Cardiac fibroblast (primary cell): ENCODE data around the gene STK40.
A peak's percentile ranks its signal among the peaks of the same experiment; 100 is the strongest.

Experiments used
- DNase-seq, 2 donors: peaks; one replicate each; pipeline versions ENCODE4 v3.0.0 to v3.0.0-alpha.2; 2010; ENCODE audit warnings: low read depth in 2 of 2
- H3K4me3 ChIP-seq, 2 donors: replicated peaks in 1 of 2; 1 replicate in 1 of 2; 2 replicates in 1 of 2; pipeline ENCODE4 v1.5.1; 2011; ENCODE audit warnings: low read depth in 2 of 2, low read length in 2 of 2, mild to moderate bottlenecking in 2 of 2, moderate library complexity in 1 of 2
- TF ChIP-seq, protein P1 (sequence below): IDR thresholded peaks from one replicate; pipeline ENCODE4 v1.5.1; 2011; ENCODE audit warnings: low read depth, mild to moderate bottlenecking, low read length, inconsistent platforms

STK40 gene

GRCh38 chr1:36380782-36381181 lies 4.9 kb downstream of the STK40 start:
- no peak for DNase-seq
- no peak overlapping the region for H3K4me3 ChIP-seq
- TF ChIP-seq, protein P1, sequence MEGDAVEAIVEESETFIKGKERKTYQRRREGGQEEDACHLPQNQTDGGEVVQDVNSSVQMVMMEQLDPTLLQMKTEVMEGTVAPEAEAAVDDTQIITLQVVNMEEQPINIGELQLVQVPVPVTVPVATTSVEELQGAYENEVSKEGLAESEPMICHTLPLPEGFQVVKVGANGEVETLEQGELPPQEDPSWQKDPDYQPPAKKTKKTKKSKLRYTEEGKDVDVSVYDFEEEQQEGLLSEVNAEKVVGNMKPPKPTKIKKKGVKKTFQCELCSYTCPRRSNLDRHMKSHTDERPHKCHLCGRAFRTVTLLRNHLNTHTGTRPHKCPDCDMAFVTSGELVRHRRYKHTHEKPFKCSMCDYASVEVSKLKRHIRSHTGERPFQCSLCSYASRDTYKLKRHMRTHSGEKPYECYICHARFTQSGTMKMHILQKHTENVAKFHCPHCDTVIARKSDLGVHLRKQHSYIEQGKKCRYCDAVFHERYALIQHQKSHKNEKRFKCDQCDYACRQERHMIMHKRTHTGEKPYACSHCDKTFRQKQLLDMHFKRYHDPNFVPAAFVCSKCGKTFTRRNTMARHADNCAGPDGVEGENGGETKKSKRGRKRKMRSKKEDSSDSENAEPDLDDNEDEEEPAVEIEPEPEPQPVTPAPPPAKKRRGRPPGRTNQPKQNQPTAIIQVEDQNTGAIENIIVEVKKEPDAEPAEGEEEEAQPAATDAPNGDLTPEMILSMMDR: no peak

GRCh38 chr1:36380143-36380619 lies 5.5 kb downstream of the STK40 start:
- DNase-seq: no peak
- TF ChIP-seq, protein P1: no peak

GRCh38 chr1:36377791-36378492 lies 7.8 kb downstream of the STK40 start:
- DNase-seq: no peak
- no peak overlapping the region for H3K4me3 ChIP-seq
- TF ChIP-seq, protein P1: no peak

More at GRCh38 chr1:36380143-36380619, 5.5 kb downstream of the STK40 start:
- no peak overlapping the region for H3K4me3 ChIP-seq

DNA sequence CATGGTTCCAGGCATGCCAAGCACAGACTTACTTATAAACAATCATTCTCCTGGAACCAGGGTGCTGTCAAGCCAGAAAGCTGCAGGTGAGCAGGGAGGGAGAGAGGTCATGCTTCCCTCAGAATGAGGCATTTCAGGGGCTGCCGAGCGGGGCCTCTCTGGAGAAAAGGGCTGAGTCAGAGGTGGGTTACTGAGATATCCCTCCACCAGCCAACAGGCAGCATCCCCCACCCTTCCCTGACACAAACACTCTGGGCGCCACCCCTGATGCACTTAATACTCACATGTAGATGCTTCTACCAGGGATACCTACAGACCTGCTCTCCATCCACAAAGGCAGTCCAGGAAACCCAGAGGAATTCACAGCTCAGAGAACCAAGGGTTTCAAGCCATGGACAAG lies 13.1 kb downstream of the STK40 start:
- H3K4me3 ChIP-seq: no peak overlapping the region
- TF ChIP-seq, protein P1: no peak
- DNase-seq: no peak

- DNase-seq: peak; percentile 76
- TF ChIP-seq, protein P1: peak; percentile 92
- H3K4me3 ChIP-seq: no peak overlapping the region
These were observed 16.5 kb downstream of the STK40 start for GRCh38 chr1:36369061-36369861.

GRCh38 chr1:36367798-36368197 lies 17.9 kb downstream of the STK40 start:
- no peak for DNase-seq
- TF ChIP-seq, protein P1: no peak
- no peak overlapping the region for H3K4me3 ChIP-seq
